NCI-H510A (cell line): ENCODE measurements around the gene LILRA2.
"Not testable (repeated sequence)": the region's sequence is repeated elsewhere in the genome, so short reads cannot be mapped to it uniquely, and the experiment has no call there.

ENCODE experiments used
- DNase-seq: peaks from one replicate; lab custom pipeline; 2025; lab: John Stamatoyannopoulos, UW

Gene LILRA2

GRCh38 chr19:54609356-54609791, 35.8 kb downstream of the LILRA2 start:
- no peak for DNase-seq

DNA sequence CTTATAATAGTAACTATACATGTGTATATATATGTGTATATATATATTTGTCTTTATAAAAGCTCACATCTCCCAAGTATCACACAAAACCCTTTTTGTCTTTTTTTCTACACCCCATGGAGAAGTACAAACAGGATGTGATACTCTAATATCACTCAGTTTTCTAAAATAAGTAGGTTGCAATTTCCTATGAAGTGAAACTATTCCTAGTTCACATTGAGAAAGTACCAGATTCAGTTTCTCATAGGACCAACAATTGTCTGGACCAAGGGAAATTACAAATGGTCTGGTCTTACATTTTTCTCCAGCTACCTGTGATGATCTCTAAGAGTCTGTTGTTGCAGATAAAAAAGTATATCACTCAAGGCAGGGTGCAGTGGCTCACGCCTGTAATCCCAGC, 38.8 kb downstream of the LILRA2 start:
- no peak for DNase-seq

- DNase-seq, result no peak
These were observed 41.1 kb downstream of the LILRA2 start for GRCh38 chr19:54614726-54615125.

GRCh38 chr19:54616057-54616456, 42.5 kb downstream of the LILRA2 start:
- DNase-seq, result no peak

DNA sequence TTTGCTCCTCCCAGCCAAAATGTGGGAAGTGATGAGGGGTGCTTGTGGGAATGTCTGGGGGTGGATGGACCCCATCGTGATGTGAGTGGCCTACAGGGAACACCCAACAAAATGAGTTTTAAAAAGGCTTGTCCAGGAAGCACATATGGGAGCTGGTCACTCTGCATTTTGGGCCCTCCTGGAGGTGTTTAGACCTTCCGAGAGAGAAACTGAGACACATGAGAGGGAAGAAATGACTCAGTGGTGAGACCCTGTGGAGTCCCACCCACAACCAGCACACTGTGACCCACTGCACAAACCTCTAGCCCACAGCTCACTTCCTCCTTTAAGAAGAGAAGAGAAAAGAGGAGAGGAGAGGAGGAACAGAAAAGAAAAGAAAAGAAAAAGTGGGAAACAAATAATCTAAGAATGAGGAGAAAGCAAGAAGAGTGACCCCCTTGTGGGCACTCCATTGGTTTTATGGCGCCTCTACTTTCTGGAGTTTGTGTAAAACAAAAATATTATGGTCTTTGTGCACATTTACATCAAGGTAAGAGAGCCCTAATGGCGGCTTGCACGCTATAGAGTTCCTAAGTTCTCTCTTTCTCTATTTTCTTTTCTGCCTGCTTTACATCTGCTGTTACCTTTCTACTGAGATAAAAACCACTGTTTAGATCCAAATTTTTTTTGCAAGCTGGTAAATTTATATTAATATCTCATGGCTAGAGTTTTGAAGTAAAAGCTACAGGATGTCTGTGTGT, 43.4 kb downstream of the LILRA2 start:
- DNase-seq, result no peak

DNA sequence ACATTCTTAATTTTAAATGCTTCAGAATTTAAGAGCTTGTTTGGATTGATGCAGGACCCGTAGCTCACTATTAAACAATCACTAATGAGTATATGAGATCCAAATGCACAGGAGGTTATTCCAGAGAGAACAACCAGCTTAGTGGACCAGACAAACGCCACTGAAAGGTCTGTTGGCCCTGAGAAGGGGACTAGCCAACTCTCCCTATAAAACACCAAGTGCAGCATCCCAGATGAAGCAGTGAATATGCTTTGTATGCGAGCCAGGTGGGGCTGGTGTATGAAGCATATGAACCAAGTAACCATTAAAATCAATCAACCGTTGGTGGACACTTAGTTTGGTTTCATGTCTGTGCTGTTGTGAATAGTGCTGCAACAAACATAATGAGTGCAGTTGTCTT, 46.9 kb downstream of the LILRA2 start:
- DNase-seq, result no peak

DNA sequence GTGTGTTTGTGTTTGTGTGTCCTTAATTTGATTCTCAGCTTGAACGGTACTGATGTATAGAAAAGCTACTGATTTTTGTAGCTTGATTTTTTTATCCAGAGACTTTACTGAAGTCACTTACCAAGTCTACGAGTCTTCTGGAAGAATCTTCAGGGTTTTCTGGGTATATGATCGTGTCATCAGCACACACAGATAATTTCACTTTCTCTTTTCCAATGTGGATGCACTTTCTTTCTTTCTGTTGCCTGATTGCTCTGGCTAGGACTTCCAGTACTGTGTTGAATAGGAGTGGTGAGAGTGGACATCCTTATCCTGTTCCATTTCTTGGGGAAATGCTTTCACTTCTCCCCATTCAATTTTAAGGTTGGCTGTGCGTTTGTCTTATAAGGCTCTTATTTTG, 48.8 kb downstream of the LILRA2 start:
- DNase-seq, result no peak

- not testable (repeated sequence) for DNase-seq
These were observed 50.6 kb downstream of the LILRA2 start for GRCh38 chr19:54624234-54624633.

GRCh38 chr19:54624934-54625730, 51.5 kb downstream of the LILRA2 start:
- not testable (repeated sequence) for DNase-seq

GRCh38 chr19:54626757-54627156, 53.2 kb downstream of the LILRA2 start:
- no peak for DNase-seq

GRCh38 chr19:54627912-54628311, 54.3 kb downstream of the LILRA2 start:
- not testable (repeated sequence) for DNase-seq

DNA sequence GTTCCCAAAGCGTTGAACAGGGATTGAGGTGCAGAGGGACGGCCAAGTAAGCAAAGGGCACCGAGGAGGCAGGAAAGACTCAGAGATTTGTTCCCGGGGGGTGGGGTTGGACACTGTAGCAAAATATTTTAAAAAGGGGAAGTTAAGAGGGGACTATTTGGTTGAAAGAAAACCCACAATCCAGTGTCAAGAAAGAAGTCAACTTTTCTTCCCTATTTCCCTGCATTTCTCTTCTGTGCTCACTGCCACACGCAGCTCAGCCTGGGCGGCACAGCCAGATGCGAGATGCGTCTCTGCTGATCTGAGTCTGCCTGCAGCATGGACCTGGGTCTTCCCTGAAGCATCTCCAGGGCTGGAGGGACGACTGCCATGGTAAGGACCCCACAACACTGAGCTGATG, 56.7 kb downstream of the LILRA2 start, which contains the start of gene LILRB1:
LILRB1 (plus strand) TSS at position 223 of the 400 bp plus-strand sequence. CDS start 590 bp downstream, outside the sequence.
- DNase-seq, result not testable (repeated sequence)

- DNase-seq, result no peak
These were observed 57.2 kb downstream of the LILRA2 start for GRCh38 chr19:54630782-54631181.

DNA sequence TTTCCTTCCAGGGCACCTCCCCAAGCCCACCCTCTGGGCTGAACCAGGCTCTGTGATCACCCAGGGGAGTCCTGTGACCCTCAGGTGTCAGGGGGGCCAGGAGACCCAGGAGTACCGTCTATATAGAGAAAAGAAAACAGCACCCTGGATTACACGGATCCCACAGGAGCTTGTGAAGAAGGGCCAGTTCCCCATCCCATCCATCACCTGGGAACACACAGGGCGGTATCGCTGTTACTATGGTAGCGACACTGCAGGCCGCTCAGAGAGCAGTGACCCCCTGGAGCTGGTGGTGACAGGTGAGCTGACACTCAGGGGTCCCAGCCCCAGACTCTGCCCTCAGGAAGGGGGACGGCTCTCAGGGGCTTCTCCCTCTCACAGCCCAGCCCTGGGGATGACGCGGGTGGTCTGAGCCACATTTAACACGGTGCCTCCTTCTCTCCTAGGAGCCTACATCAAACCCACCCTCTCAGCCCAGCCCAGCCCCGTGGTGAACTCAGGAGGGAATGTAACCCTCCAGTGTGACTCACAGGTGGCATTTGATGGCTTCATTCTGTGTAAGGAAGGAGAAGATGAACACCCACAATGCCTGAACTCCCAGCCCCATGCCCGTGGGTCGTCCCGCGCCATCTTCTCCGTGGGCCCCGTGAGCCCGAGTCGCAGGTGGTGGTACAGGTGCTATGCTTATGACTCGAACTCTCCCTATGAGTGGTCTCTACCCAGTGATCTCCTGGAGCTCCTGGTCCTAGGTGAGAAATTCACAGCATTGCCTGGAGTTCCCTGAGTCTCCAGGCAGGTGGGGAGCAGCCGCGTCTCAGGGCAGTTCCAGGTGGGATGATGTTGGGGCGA, 58.1 kb downstream of the LILRA2 start:
- DNase-seq, result not testable (repeated sequence)

- not testable (repeated sequence) for DNase-seq
These were observed 58.9 kb downstream of the LILRA2 start for GRCh38 chr19:54632517-54632916.

- no peak for DNase-seq
These were observed 59.8 kb downstream of the LILRA2 start for GRCh38 chr19:54633401-54633800.

DNA sequence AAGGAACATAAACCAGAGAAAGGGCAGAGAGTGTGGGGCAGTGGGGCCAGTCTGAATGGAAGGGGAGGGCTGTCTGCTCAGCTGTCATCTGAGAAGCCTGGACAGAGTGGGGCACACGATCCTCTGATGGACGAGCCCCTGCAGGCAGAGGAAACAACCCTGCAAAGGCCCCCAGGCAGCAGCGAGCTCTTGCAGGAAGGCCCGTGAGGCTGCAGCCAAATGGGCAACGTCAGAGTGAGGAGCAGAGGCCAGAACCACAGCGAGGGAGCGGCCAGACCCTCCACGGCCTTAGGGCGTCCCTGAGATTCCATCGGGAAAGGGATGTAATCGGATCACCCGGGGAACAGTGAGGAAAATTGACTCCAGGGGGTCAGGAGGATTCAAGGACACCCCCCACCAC, 62.5 kb downstream of the LILRA2 start:
- not testable (repeated sequence) for DNase-seq

DNA sequence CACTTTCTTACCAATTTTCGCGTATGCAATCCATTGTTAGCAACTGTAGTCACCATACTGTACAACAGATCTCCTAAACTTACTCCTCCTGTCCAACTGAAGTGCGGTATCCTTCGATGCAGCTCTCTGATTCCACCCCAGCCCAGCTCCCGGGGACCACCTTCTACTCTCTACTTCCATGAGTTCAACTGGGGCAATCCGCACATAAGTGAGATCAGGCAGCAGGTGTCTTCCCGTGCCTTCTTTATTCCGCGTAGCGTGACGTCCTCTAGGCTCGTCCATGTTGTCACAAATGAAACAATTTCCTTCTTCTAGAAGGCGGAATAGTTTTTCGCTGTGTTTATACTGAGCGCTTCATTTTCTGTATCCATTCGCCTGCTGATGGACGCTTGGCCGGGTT, 65.1 kb downstream of the LILRA2 start:
- no peak for DNase-seq
